Measurements from ENCODE around the gene SMIM1.
"Not testable (repeated sequence)": the region's sequence is repeated elsewhere in the genome, so short reads cannot be mapped to it uniquely, and the experiment has no call there.

SMIM1 gene

DNA sequence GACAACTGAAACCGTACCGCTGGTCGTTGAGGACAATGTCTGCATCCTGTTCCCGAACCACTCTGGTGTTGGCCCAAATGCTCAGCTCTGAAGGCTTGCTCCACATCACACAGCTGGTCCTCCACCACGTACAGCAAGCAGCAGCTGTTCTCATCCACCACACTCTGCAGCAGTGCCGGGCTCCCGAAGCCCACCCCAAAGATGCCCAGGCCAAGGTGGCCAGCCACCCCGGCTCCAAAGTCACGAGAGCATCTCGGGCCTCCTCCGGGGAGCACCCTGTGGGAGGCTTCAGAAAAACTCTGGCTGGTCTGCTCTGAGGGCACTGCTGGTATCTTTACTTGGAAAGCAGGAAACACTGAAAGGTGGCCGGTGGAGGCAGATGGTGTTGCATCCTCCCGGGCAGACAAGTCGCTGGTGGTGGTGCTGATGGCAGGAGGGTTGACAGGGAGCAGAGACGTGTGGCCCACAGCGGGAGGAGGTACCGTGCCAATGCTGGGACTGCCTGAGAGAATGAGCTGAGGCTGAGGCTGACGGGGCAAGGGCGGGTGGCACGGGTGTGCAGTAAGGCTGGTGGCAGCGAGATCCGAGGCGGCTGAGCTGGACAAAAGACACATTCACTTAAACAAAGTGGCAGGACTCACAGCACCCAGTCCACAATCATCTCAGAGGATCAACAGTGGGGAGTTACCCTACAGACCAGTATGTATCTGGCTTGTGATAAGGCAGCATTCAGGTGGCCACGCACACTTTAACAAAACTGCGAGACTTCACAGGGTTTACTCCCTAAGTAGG lies 26.8 kb upstream of the SMIM1 start:
- no peak for TF ChIP-seq CTCF (IDR thresholded peaks at IDR 0.05; ENCODE audit: extremely low read depth, missing control alignments)
- no peak for DNase-seq (ENCODE audit: low spot score)

- no peak for DNase-seq (ENCODE audit: low spot score)
- no peak for TF ChIP-seq CTCF (IDR thresholded peaks at IDR 0.05; ENCODE audit: extremely low read depth, missing control alignments)
These were observed 26.1 kb upstream of the SMIM1 start for GRCh38 chr1:3746389-3746829.

GRCh38 chr1:3746830-3747521 lies 25.6 kb upstream of the SMIM1 start:
- no peak for TF ChIP-seq CTCF (IDR thresholded peaks at IDR 0.05; ENCODE audit: extremely low read depth, missing control alignments)
- DNase-seq (ENCODE audit: low spot score): peak; percentile 98

DNA sequence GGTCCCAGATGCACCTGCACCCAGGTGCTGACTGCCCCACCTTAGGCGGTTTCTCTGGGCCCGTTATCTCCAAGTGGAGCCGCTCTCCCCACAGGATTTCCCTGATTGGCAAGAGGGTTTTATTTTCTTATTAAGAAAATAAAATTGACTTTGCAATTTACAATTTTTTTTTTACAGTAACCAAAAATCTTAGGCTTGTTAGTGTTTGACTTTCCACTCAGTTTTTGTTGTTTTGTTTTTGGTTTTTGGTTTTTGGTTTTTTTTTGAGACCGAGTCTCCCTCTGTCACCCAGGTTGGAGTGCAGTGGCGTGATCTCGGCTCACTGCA lies 25.1 kb upstream of the SMIM1 start:
- DNase-seq (ENCODE audit: low spot score): no peak
- no peak for TF ChIP-seq CTCF (IDR thresholded peaks at IDR 0.05; ENCODE audit: extremely low read depth, missing control alignments)

- TF ChIP-seq CTCF (IDR thresholded peaks at IDR 0.05; ENCODE audit: extremely low read depth, missing control alignments): no peak
- no peak for DNase-seq (ENCODE audit: low spot score)
These were observed 24.6 kb upstream of the SMIM1 start for GRCh38 chr1:3747903-3748302.

DNA sequence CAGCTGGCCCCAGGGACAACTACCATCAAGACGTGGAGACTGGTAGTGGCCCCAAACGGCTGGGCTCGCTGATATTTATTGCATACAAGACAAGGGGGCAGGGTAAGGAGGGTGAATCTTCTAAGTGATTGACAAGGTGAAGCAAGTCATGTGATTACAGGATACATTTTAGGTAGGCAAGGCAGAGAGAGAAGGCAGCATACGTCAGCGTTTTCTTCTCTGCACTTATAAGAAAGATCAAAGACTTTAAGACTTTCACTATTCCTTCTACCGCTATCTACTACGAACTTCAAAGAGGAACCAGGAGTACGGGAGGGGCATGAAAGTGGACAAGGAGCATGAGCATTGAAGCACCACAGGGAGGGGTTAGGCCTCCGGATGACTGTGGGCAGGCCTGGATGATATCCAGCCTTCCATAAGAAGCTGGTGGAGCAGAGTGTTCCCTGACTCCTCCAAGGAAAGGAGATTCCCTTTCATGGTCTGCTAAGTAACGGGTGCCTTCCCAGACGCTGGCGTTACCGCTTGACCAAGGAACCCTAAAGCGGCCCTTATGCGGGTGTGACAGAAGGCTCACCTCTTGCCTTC lies 24.1 kb upstream of the SMIM1 start:
- DNase-seq (ENCODE audit: low spot score): not testable (repeated sequence)

DNA sequence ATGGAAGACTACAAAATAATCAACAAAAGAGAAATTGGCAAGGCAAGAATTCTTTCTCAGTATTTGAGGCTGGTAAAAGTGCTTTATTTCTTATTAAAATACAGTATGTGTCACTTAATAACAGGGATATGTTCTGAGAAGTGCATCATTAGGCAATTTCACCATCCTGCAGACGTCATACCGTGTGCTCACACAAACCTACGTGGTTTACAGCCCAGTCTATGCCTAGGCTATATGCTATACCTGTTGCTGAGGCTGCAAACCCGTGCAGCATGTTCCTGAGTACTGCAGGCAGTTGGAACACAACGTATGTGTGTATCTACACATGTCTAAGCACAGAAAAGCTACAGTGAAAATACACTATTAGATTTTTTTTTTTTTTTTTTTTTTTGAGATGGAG lies 23.0 kb upstream of the SMIM1 start:
- no peak for DNase-seq (ENCODE audit: low spot score)
- no peak for TF ChIP-seq CTCF (IDR thresholded peaks at IDR 0.05; ENCODE audit: extremely low read depth, missing control alignments)

All from GM20000 (cell line).